Iris pigment epithelial cell (primary cell): ENCODE results near the gene MDFI.

ENCODE experiments used
- DNase-seq: peaks from one replicate; pipeline ENCODE4 v3.0.0-alpha.2; 2011; ENCODE audit warnings: low read depth

The MDFI gene

GRCh38 chr6:41638002-41638934 is at the start of gene MDFI:
Gene MDFI (plus strand): TSS chr6:41638468. CDS start chr6:41638750, 282 bp downstream.
- peak; percentile 22 for DNase-seq

GRCh38 chr6:41589223-41589622 is 49.0 kb upstream of the MDFI start:
- no peak for DNase-seq

GRCh38 chr6:41589636-41590622 is 48.3 kb upstream of the MDFI start:
- DNase-seq = no peak

GRCh38 chr6:41591122-41591521 is 47.1 kb upstream of the MDFI start:
- DNase-seq = no peak

GRCh38 chr6:41591859-41592502 is 46.3 kb upstream of the MDFI start:
- DNase-seq = peak; percentile 47

- no peak for DNase-seq
Observed at GRCh38 chr6:41593406-41593805, 44.9 kb upstream of the MDFI start.

- DNase-seq = no peak
Observed at GRCh38 chr6:41593839-41594238, 44.4 kb upstream of the MDFI start.

GRCh38 chr6:41594326-41594725 is 43.9 kb upstream of the MDFI start:
- DNase-seq = no peak

- no peak for DNase-seq
Observed at GRCh38 chr6:41594766-41595165, 43.5 kb upstream of the MDFI start.

- DNase-seq = no peak
Observed at GRCh38 chr6:41595166-41595565, 43.1 kb upstream of the MDFI start.

GRCh38 chr6:41596096-41596685 is 42.1 kb upstream of the MDFI start:
- no peak for DNase-seq

GRCh38 chr6:41596807-41597206 is 41.5 kb upstream of the MDFI start:
- DNase-seq = no peak

GRCh38 chr6:41597246-41598000 is 40.8 kb upstream of the MDFI start:
- no peak for DNase-seq

GRCh38 chr6:41598670-41599014 is 39.6 kb upstream of the MDFI start:
- no peak for DNase-seq

- DNase-seq = no peak
Observed at GRCh38 chr6:41599015-41599851, 39.0 kb upstream of the MDFI start.

- no peak for DNase-seq
Observed at GRCh38 chr6:41599852-41600445, 38.3 kb upstream of the MDFI start.

GRCh38 chr6:41600499-41601247 is 37.6 kb upstream of the MDFI start:
- no peak for DNase-seq

- no peak for DNase-seq
Observed at GRCh38 chr6:41601248-41601549, 37.1 kb upstream of the MDFI start.

- DNase-seq = no peak
Observed at GRCh38 chr6:41602422-41602743, 35.9 kb upstream of the MDFI start.
